ENCODE measurements around the gene IFTAP. TPM values are rescaled to one million over a fixed set of nuclear protein-coding genes. Genes with fewer than 3 reads are reported as not detected.

IFTAP gene, protein sequence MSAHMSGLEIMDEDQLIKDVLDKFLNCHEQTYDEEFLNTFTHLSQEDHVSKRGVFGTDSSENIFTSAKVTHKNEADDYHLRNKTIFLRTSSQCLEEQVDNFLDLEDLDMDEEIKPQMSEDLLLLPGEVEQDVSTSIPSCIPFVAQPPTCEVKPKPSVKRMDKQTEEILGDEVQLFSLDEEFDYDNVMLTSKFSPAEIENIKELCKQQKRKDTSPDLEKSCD
- 14.8 to 19.3 TPM (median 16.3 TPM) in 5 replicates for total RNA-seq (2022; extraction: Qiagen RNA extraction; ENCODE audit: low read depth)

DNA sequence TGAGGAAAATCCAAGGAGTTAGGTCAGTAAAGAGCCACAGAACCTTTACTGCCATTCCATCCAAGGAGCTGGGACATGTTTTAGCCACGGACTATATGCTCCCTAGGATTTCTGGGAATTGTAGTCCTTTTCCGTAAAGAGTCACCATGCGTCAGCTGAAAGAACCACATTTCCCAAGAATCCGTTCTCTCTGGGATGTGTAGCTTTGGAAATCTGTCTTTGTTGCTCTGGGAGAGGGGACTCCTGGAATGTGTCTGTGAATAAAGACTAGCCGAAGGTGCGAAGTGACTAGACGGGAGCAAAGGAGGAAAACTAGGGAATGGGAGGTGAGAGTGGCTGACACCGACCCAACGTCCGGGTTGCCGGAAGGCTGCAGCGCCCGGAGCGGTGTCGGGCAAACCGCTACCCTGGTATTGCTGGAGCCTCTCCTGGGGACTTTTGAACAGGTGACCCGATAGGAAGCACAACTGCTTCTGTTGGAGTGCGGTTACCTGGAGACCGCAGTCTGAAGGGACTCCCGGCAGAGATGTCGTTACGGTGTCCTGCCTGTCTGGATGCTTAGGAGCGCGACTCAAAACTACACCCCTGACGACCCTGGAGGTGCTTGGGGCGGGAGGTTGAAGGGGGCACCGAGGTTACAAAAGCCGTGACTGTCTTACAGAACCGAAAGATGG is at the start of gene IFTAP:
IFTAP (plus strand) TSS at position 187 of the 674 bp plus-strand sequence. CDS start 15,602 bp downstream, outside the sequence.

GRCh38 chr11:36567694-36568093 is 26.6 kb upstream of the IFTAP start, which contains the start of gene RAG1:
RAG1 (plus strand) TSS chr11:36568007; CDS start chr11:36573305, 5,298 bp downstream.

DNA sequence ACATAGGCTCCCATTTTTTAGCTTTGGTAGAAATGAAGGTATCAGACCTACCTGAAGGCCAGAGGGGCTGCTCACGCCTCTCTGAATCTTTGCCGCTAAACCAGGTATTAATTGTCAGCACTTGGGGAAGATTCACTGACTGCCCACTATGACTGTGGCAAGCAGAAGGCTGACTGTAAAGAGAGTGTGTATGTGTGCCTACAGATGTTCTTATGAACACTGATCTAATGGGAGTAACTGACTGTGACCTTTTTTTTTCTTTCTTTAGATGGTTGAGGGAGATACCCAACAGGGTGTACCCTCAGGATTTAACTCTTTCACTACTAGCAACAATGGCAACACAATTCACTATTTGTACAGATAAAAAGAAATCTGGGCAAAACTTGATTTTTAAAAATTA is 3.7 kb downstream of the IFTAP start, which contains the start of gene RAG2:
RAG2 (minus strand) TSS at position 186 of the 400 bp plus-strand sequence. CDS start 4,068 bp downstream, outside the sequence.

Other genes starting within 250 kb of the IFTAP start
- gene TRAF6, start 84.2 kb upstream of the IFTAP start, total RNA-seq (2022; extraction: Qiagen RNA extraction; ENCODE audit: low read depth): 5.9 to 8.2 TPM (median 7.7 TPM) in 5 replicates
- 0.18 to 0.53 TPM (median 0.37 TPM) in 5 replicates for gene RAG1, start 26.5 kb upstream of the IFTAP start, total RNA-seq (2022; extraction: Qiagen RNA extraction; ENCODE audit: low read depth)
- gene RAG2, start 3.7 kb downstream of the IFTAP start, total RNA-seq (2022; extraction: Qiagen RNA extraction; ENCODE audit: low read depth): not detected in 5 replicates

Measured in A549 treated with GW870086 at 1 μM for 4 hours (cell line).